Measurements from ENCODE around the gene SPATA13.

DNA sequence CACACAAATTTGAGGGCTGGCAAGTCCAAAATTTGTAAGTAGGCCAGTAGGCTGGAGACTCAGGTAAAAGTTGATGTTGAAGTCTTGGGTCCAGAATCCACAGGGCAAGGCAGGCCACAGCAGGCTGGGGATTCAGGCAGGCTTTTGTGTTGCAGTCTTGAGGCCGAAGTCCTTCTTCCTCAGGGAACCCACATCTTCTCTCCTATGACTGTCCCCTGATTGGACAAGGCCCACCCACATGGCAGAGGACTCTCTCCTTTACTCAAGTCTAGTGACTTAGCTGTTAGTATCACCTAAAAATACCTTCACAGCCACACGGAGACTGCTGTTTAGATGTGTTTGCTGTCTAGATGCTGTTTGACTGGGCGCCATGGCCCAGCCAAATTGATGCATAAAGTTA, 9.9 kb upstream of the SPATA13 start:
- TF ChIP-seq, protein P1, sequence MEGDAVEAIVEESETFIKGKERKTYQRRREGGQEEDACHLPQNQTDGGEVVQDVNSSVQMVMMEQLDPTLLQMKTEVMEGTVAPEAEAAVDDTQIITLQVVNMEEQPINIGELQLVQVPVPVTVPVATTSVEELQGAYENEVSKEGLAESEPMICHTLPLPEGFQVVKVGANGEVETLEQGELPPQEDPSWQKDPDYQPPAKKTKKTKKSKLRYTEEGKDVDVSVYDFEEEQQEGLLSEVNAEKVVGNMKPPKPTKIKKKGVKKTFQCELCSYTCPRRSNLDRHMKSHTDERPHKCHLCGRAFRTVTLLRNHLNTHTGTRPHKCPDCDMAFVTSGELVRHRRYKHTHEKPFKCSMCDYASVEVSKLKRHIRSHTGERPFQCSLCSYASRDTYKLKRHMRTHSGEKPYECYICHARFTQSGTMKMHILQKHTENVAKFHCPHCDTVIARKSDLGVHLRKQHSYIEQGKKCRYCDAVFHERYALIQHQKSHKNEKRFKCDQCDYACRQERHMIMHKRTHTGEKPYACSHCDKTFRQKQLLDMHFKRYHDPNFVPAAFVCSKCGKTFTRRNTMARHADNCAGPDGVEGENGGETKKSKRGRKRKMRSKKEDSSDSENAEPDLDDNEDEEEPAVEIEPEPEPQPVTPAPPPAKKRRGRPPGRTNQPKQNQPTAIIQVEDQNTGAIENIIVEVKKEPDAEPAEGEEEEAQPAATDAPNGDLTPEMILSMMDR (conservative IDR thresholded peaks at IDR 0.05 in 1 of 2, IDR thresholded peaks at IDR 0.05 in 1 of 2; ENCODE audit: extremely low read depth in 1 of 2, insufficient read depth in 1 of 2, low read depth in 1 of 2, low read length in 2 of 2), result no peak
- TF ChIP-seq EZH2 (IDR thresholded peaks at IDR 0.05; ENCODE audit: borderline replicate concordance, low read length), result no peak
